ENCODE measurements around the gene C14orf93. TPM values are rescaled to one million over a fixed set of nuclear protein-coding genes. Genes with fewer than 3 reads are reported as not detected.

C14orf93 gene
- total and polyA plus RNA-seq, 2 donors (not counting 1 experiment from before 2014, with no cell fraction given), result 17.9 to 26.8 TPM

GRCh38 chr14:23013054-23013748 lies 3.3 kb upstream of the C14orf93 start:
- DNase-seq (no peak), ATAC-seq (ENCODE audit: low read depth) (no peak)
- H3K36me3 ChIP-seq (replicated peaks in 1 of 2; ENCODE audit: control extremely low read depth in 1 of 2, control insufficient read depth in 1 of 2, extremely low read depth in 1 of 2, insufficient read depth in 2 of 2, low read length in 1 of 2), result no peaks in the 10 kb centered on the region
- H3K79me2 ChIP-seq (ENCODE audit: control insufficient read depth, insufficient read depth, low read length), result no peaks in the 10 kb centered on the region
- H3K27ac Mint-ChIP-seq, result no peak overlapping the region
- H3K27me3 ChIP-seq (replicated peaks in 1 of 4; ENCODE audit: control extremely low read depth in 1 of 4, control insufficient read depth in 3 of 4, insufficient read depth in 4 of 4, low read length in 3 of 4), result no peaks in the 10 kb centered on the region
- 93% methylated on average over 4 of the region's 6 CpGs for WGBS (ENCODE audit: insufficient coverage)
- H3K9ac ChIP-seq (ENCODE audit: low read length), result no peak overlapping the region
- H3K4me2 ChIP-seq (replicated peaks; ENCODE audit: low read depth, low read length, poor library complexity, severe bottlenecking), result no peak overlapping the region
- H3K9me3 ChIP-seq (ENCODE audit: control extremely low read depth in 1 of 3, control insufficient read depth in 2 of 3, insufficient read depth in 1 of 3, low read length in 2 of 3), result no peaks in the 10 kb centered on the region
- no peak for TF ChIP-seq CTCF (IDR thresholded peaks at IDR 0.05)
- TF ChIP-seq EZH2 (IDR thresholded peaks at IDR 0.05; ENCODE audit: borderline replicate concordance, insufficient read depth, low read depth, low read length, poor library complexity, severe bottlenecking), result no peak
- no peaks in the 10 kb centered on the region for H3K27me3 Mint-ChIP-seq
- H3K4me3 ChIP-seq (ENCODE audit: control extremely low read depth in 1 of 5, extremely low read depth in 1 of 5, insufficient read depth in 1 of 5, low read depth in 2 of 5, low read length in 4 of 5), result no peak overlapping the region
- no peaks in the 10 kb centered on the region for H4K20me1 ChIP-seq (ENCODE audit: control insufficient read depth, insufficient read depth, low read length, poor library complexity, severe bottlenecking)
- CTCF ChIA-PET, result interaction anchor here (0.9 to 3.6 kb wide), 7 partner anchors 9 to 56 kb away, joined by 3 to 12 read pairs (median 4); partner anchors contain the start of genes AJUBA and CDH24
- H3K4me1 Mint-ChIP-seq, result peaks cover 21% of the 10 kb centered on the region
- no peak overlapping the region for H2AFZ ChIP-seq (ENCODE audit: insufficient read depth, low read depth, low read length, poor library complexity, severe bottlenecking)
- intact Hi-C loops (cut with micrococcal nuclease), result no loop called here
- POLR2A ChIA-PET, result interaction anchor here (0.6 kb wide), 1 partner anchor 11 kb away, joined by 12 read pairs; no protein-coding TSS in a partner anchor
- H3K4me3 Mint-ChIP-seq, result no peak overlapping the region
- peaks cover 10 to 18% of the 10 kb centered on the region in 2 donors for H3K4me1 ChIP-seq (ENCODE audit: control insufficient read depth in 2 of 2, insufficient read depth in 2 of 2, low read length in 2 of 2)
- H3K9me3 Mint-ChIP-seq (ENCODE audit: insufficient read depth), result no peaks in the 10 kb centered on the region
- H3K27ac ChIP-seq (ENCODE audit: low read length in 2 of 2), result no peak overlapping the region

DNA sequence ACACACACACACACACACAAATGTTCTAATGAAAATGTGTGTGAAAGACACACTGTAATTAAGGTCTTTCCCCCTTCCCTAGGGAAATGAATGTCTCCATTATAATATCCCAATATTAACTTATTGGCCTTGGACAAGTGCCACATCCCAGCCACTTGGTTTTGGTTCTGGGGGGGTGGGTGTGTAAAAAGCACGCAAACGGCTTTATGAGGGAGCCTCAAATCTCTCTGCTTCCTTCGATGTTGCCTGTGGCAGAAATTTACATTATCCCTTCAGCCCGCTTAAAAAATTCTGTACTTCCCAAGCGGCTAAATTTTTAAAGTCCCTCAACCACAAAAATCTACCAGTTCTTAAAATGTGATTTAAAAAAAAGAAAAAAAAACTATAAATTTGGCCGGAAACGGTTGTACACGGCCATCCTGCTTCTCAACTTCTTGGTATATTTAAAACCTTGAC lies 432 bp downstream of the C14orf93 start:
- H4K20me1 ChIP-seq (ENCODE audit: control insufficient read depth, insufficient read depth, low read length, poor library complexity, severe bottlenecking), result no peaks in the 10 kb centered on the region
- H3K27me3 Mint-ChIP-seq, result no peaks in the 10 kb centered on the region
- H3K36me3 ChIP-seq (replicated peaks in 1 of 2; ENCODE audit: control extremely low read depth in 1 of 2, control insufficient read depth in 1 of 2, extremely low read depth in 1 of 2, insufficient read depth in 2 of 2, low read length in 1 of 2), result no peaks in the 10 kb centered on the region
- peak overlapping the region; percentile 95 for H3K4me3 Mint-ChIP-seq
- H3K4me3 ChIP-seq (ENCODE audit: control extremely low read depth in 1 of 5, extremely low read depth in 1 of 5, insufficient read depth in 1 of 5, low read depth in 2 of 5, low read length in 4 of 5), result peak overlapping the region; percentile 57 to 98 (median 63)
- H3K27ac ChIP-seq (ENCODE audit: low read length in 2 of 2), result peak overlapping the region; percentile 70 to 80
- WGBS (ENCODE audit: insufficient coverage), result no CpG with 5 or more reads among the region's 8 CpGs
- peak overlapping the region; percentile 84 for H3K9ac ChIP-seq (ENCODE audit: low read length)
- peaks cover 7% of the 10 kb centered on the region for H3K79me2 ChIP-seq (ENCODE audit: control insufficient read depth, insufficient read depth, low read length)
- DNase-seq, result no peak
- H3K9me3 Mint-ChIP-seq (ENCODE audit: insufficient read depth), result no peaks in the 10 kb centered on the region
- ChIA-PET POLR2A (no interaction called here), CTCF (interaction anchor here (1.1 to 6.7 kb wide), 2 partner anchors 8 to 25 kb away, joined by 3 to 89 read pairs; partner anchors contain the start of gene AJUBA)
- ATAC-seq (ENCODE audit: low read depth), result no peak
- H3K9me3 ChIP-seq (ENCODE audit: control extremely low read depth in 1 of 3, control insufficient read depth in 2 of 3, insufficient read depth in 1 of 3, low read length in 2 of 3), result no peaks in the 10 kb centered on the region
- intact Hi-C loops (cut with micrococcal nuclease), result loop anchor here (5.0 to 10.0 kb wide), 2 partner anchors 48 to 295 kb away; partner anchors contain the start of genes BCL2L2, CDH24 and PPP1R3E
- no peaks in the 10 kb centered on the region for H3K27me3 ChIP-seq (replicated peaks in 1 of 4; ENCODE audit: control extremely low read depth in 1 of 4, control insufficient read depth in 3 of 4, insufficient read depth in 4 of 4, low read length in 3 of 4)
- peaks cover 42% of the 10 kb centered on the region for H3K4me1 Mint-ChIP-seq
- H3K27ac Mint-ChIP-seq, result peak overlapping the region; percentile 93
- TF ChIP-seq EZH2 (IDR thresholded peaks at IDR 0.05; ENCODE audit: borderline replicate concordance, insufficient read depth, low read depth, low read length, poor library complexity, severe bottlenecking) (no peak), CTCF (IDR thresholded peaks at IDR 0.05) (no peak)
- H3K4me1 ChIP-seq (ENCODE audit: control insufficient read depth in 2 of 2, insufficient read depth in 2 of 2, low read length in 2 of 2), result peaks cover 24 to 32% of the 10 kb centered on the region in 2 donors
- peak overlapping the region; percentile 82 for H3K4me2 ChIP-seq (replicated peaks; ENCODE audit: low read depth, low read length, poor library complexity, severe bottlenecking)
- H2AFZ ChIP-seq (ENCODE audit: insufficient read depth, low read depth, low read length, poor library complexity, severe bottlenecking), result peak overlapping the region; percentile 88
